HepG2 (cell line): ENCODE results near the gene AP3D1.

ENCODE experiments used
- CENPBD1 ChIP-seq: sonication (generic); formaldehyde crosslinking; IDR thresholded peaks from 2 replicates; pipeline ENCODE4 v1.8.0; 2022; ENCODE audit warnings: missing genetic modification reagents, low read depth, mild to moderate bottlenecking, borderline replicate concordance
- E2F5 ChIP-seq: sonication (generic); formaldehyde crosslinking; conservative IDR thresholded peaks from 2 replicates; pipeline ENCODE4 v1.4.0; 2020; ENCODE audit warnings: missing genetic modification reagents
- EZH2 ChIP-seq: conservative IDR thresholded peaks from 2 replicates; pipeline ENCODE4 v1.6.1; 2012; ENCODE audit warnings: mild to moderate bottlenecking, low read depth, low read length, moderate library complexity
- POLR2A ChIP-seq, 2 experiments: IDR thresholded peaks; 2 replicates each; pipeline ENCODE4 v1.6.1; 2011; ENCODE audit warnings: low read depth in 2 of 2, low read length in 2 of 2, mild to moderate bottlenecking in 1 of 2, moderate library complexity in 1 of 2; ENCODE audit not compliant: insufficient read depth in 1 of 2
- POLR2AphosphoS5 ChIP-seq: IDR thresholded peaks from 2 replicates; pipeline ENCODE4 v1.6.1; 2012; ENCODE audit warnings: low read depth, low read length
- SUZ12 ChIP-seq: fragments of 150-350 bp; IDR thresholded peaks from 2 replicates; pipeline ENCODE4 v1.6.1; 2014; ENCODE audit warnings: low read depth, low read length
- UBTF ChIP-seq: sonication (generic); formaldehyde crosslinking; IDR thresholded peaks from 2 replicates; pipeline ENCODE4 v1.4.0; 2020; ENCODE audit warnings: mild to moderate bottlenecking, missing genetic modification reagents
- TF ChIP-seq, protein P1 (sequence below): sonication (generic); formaldehyde crosslinking; IDR thresholded peaks from 2 replicates; pipeline ENCODE4 v1.4.0; 2020; ENCODE audit warnings: mild to moderate bottlenecking, missing genetic modification reagents
- TF ChIP-seq, protein P2 (sequence below): sonication (generic); formaldehyde crosslinking; IDR thresholded peaks from 2 replicates; pipeline ENCODE4 v1.5.0; 2020; ENCODE audit warnings: mild to moderate bottlenecking, missing genetic modification reagents, moderate library complexity
- TF ChIP-seq, protein P3 (sequence below), 2 experiments: IDR thresholded peaks; 2 replicates each; pipeline ENCODE4 v1.6.1; 2011 to 2012; ENCODE audit warnings: low read length in 2 of 2, borderline replicate concordance in 1 of 2, low read depth in 1 of 2, mild to moderate bottlenecking in 1 of 2, moderate library complexity in 1 of 2

DNA sequence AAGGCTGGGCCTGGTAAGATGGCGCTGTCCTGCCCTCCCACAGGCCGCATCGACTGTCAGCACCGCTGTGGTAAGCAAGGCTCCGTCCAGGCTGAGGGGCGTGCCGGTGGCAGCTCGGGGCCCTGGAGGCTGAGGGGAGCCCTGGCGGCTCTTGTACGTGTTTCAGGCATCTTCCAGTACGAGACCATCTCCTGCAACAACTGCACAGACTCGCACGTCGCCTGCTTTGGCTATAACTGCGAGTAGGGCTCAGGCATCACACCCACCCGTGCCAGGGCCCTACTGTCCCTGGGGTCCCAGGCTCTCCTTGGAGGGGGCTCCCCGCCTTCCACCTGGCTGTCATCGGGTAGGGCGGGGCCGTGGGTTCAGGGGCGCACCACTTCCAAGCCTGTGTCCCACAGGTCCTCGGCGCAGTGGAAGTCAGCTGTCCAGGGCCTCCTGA, 53.5 kb downstream of the AP3D1 start:
- TF ChIP-seq SUZ12 (no peak), UBTF (no peak), POLR2A (IDR thresholded peaks at IDR 0.05; ENCODE audit: insufficient read depth in 1 of 2, low read depth in 2 of 2, low read length in 2 of 2) (no peak), EZH2 (no peak), E2F5 (CRISPR knock-in tag) (no peak), CENPBD1 (CRISPR knock-in tag) (no peak), POLR2AphosphoS5 (no peak)
- TF ChIP-seq, protein P1, sequence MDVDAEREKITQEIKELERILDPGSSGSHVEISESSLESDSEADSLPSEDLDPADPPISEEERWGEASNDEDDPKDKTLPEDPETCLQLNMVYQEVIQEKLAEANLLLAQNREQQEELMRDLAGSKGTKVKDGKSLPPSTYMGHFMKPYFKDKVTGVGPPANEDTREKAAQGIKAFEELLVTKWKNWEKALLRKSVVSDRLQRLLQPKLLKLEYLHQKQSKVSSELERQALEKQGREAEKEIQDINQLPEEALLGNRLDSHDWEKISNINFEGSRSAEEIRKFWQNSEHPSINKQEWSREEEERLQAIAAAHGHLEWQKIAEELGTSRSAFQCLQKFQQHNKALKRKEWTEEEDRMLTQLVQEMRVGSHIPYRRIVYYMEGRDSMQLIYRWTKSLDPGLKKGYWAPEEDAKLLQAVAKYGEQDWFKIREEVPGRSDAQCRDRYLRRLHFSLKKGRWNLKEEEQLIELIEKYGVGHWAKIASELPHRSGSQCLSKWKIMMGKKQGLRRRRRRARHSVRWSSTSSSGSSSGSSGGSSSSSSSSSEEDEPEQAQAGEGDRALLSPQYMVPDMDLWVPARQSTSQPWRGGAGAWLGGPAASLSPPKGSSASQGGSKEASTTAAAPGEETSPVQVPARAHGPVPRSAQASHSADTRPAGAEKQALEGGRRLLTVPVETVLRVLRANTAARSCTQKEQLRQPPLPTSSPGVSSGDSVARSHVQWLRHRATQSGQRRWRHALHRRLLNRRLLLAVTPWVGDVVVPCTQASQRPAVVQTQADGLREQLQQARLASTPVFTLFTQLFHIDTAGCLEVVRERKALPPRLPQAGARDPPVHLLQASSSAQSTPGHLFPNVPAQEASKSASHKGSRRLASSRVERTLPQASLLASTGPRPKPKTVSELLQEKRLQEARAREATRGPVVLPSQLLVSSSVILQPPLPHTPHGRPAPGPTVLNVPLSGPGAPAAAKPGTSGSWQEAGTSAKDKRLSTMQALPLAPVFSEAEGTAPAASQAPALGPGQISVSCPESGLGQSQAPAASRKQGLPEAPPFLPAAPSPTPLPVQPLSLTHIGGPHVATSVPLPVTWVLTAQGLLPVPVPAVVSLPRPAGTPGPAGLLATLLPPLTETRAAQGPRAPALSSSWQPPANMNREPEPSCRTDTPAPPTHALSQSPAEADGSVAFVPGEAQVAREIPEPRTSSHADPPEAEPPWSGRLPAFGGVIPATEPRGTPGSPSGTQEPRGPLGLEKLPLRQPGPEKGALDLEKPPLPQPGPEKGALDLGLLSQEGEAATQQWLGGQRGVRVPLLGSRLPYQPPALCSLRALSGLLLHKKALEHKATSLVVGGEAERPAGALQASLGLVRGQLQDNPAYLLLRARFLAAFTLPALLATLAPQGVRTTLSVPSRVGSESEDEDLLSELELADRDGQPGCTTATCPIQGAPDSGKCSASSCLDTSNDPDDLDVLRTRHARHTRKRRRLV (CRISPR knock-in tag): no peak
- TF ChIP-seq, protein P2, sequence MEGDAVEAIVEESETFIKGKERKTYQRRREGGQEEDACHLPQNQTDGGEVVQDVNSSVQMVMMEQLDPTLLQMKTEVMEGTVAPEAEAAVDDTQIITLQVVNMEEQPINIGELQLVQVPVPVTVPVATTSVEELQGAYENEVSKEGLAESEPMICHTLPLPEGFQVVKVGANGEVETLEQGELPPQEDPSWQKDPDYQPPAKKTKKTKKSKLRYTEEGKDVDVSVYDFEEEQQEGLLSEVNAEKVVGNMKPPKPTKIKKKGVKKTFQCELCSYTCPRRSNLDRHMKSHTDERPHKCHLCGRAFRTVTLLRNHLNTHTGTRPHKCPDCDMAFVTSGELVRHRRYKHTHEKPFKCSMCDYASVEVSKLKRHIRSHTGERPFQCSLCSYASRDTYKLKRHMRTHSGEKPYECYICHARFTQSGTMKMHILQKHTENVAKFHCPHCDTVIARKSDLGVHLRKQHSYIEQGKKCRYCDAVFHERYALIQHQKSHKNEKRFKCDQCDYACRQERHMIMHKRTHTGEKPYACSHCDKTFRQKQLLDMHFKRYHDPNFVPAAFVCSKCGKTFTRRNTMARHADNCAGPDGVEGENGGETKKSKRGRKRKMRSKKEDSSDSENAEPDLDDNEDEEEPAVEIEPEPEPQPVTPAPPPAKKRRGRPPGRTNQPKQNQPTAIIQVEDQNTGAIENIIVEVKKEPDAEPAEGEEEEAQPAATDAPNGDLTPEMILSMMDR (CRISPR knock-in tag): no peak
- TF ChIP-seq, protein P3, sequence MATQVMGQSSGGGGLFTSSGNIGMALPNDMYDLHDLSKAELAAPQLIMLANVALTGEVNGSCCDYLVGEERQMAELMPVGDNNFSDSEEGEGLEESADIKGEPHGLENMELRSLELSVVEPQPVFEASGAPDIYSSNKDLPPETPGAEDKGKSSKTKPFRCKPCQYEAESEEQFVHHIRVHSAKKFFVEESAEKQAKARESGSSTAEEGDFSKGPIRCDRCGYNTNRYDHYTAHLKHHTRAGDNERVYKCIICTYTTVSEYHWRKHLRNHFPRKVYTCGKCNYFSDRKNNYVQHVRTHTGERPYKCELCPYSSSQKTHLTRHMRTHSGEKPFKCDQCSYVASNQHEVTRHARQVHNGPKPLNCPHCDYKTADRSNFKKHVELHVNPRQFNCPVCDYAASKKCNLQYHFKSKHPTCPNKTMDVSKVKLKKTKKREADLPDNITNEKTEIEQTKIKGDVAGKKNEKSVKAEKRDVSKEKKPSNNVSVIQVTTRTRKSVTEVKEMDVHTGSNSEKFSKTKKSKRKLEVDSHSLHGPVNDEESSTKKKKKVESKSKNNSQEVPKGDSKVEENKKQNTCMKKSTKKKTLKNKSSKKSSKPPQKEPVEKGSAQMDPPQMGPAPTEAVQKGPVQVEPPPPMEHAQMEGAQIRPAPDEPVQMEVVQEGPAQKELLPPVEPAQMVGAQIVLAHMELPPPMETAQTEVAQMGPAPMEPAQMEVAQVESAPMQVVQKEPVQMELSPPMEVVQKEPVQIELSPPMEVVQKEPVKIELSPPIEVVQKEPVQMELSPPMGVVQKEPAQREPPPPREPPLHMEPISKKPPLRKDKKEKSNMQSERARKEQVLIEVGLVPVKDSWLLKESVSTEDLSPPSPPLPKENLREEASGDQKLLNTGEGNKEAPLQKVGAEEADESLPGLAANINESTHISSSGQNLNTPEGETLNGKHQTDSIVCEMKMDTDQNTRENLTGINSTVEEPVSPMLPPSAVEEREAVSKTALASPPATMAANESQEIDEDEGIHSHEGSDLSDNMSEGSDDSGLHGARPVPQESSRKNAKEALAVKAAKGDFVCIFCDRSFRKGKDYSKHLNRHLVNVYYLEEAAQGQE (IDR thresholded peaks at IDR 0.05; ENCODE audit: borderline replicate concordance in 1 of 2, low read depth in 1 of 2, low read length in 2 of 2): no peak
